Measurements from ENCODE around the gene ATP10B. TPM values are rescaled to one million over a fixed set of nuclear protein-coding genes. Genes with fewer than 3 reads are reported as not detected.

Gene ATP10B
- polyA plus RNA-seq, 1 of the 3 experiments (the other 2 are of a cell fraction), result not detected

DNA sequence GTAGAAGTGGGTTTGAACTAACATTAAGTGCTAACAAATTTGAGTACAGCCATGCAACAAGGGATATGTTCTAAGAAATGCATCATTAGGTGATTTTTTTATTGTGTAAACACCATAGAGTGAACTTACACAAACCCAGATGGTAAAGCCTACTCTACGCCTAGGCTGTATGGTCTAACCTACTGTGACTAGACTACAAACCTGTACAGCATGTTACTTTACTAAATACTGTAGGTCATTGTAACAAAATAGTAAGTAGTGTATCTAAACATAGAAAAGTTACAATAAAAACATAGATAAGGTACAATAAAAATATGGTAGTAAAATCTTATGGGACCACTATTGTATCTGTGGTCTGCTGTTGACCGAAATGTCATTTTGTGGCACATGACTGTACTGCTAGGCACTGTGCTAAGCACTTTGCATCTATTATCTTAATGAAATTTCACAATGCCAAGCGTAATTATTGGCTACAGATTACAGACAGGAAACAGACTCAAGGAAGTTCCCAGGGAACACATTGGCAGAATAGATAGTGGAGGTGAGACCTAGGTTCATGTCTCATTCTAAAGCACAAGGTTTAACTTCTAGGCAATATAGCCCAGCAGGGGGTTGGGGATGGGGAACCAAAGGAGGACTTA is 62.7 kb downstream of the ATP10B start:
- Histone ChIP-seq H3K4me2 (no peak overlapping the region), H2AFZ (ENCODE audit: low read depth) (no peak overlapping the region), H3K79me2 (ENCODE audit: insufficient read depth) (no peaks in the 10 kb centered on the region), H3K27ac (ENCODE audit: low read depth in 2 of 2, low read length in 1 of 2) (no peak overlapping the region), H3K27me3 (ENCODE audit: insufficient read depth) (no peaks in the 10 kb centered on the region), H3K9me3 (no peaks in the 10 kb centered on the region), H3K4me3 (ENCODE audit: low read depth in 2 of 2, low read length in 1 of 2) (no peak overlapping the region), H3K9me2 (no peaks in the 10 kb centered on the region), H3K9ac (no peak overlapping the region), H3K4me1 (ENCODE audit: control insufficient read depth in 1 of 2, insufficient read depth in 2 of 2, low read depth in 1 of 2, low read length in 1 of 2) (no peaks in the 10 kb centered on the region), H3F3A (replicated peaks; ENCODE audit: insufficient read depth) (no peaks in the 10 kb centered on the region), H3K36me3 (replicated peaks in 1 of 2; ENCODE audit: control insufficient read depth in 1 of 2, insufficient read depth in 2 of 2, low read length in 1 of 2) (no peaks in the 10 kb centered on the region), H4K20me1 (ENCODE audit: insufficient read depth) (no peaks in the 10 kb centered on the region)
- POLR2A ChIA-PET, result no interaction called here
- WGBS (ENCODE audit: low lambda C conversion rate), result 20% methylated on average over 3 of the region's 3 CpGs
- CTCF ChIA-PET, result no interaction called here
- TF ChIP-seq SIN3A (IDR thresholded peaks at IDR 0.05; ENCODE audit: borderline replicate concordance, low read depth, low read length), result no peak
- TF ChIP-seq, protein P1, sequence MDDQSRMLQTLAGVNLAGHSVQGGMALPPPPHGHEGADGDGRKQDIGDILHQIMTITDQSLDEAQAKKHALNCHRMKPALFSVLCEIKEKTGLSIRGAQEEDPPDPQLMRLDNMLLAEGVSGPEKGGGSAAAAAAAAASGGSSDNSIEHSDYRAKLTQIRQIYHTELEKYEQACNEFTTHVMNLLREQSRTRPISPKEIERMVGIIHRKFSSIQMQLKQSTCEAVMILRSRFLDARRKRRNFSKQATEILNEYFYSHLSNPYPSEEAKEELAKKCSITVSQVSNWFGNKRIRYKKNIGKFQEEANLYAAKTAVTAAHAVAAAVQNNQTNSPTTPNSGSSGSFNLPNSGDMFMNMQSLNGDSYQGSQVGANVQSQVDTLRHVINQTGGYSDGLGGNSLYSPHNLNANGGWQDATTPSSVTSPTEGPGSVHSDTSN (IDR thresholded peaks at IDR 0.05), result no peak
- TF ChIP-seq, protein P2, sequence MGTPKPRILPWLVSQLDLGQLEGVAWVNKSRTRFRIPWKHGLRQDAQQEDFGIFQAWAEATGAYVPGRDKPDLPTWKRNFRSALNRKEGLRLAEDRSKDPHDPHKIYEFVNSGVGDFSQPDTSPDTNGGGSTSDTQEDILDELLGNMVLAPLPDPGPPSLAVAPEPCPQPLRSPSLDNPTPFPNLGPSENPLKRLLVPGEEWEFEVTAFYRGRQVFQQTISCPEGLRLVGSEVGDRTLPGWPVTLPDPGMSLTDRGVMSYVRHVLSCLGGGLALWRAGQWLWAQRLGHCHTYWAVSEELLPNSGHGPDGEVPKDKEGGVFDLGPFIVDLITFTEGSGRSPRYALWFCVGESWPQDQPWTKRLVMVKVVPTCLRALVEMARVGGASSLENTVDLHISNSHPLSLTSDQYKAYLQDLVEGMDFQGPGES (IDR thresholded peaks at IDR 0.05; ENCODE audit: low read depth, low read length), result no peak
- no peak for TF ChIP-seq EZH2phosphoT487 (IDR thresholded peaks at IDR 0.05; ENCODE audit: borderline replicate concordance, low read depth)
- TF ChIP-seq MXI1 (IDR thresholded peaks at IDR 0.05; ENCODE audit: low read depth, low read length), result no peak
- TF ChIP-seq GABPA (IDR thresholded peaks at IDR 0.05; ENCODE audit: low read depth), result no peak
- no peak for DNase-seq

DNA sequence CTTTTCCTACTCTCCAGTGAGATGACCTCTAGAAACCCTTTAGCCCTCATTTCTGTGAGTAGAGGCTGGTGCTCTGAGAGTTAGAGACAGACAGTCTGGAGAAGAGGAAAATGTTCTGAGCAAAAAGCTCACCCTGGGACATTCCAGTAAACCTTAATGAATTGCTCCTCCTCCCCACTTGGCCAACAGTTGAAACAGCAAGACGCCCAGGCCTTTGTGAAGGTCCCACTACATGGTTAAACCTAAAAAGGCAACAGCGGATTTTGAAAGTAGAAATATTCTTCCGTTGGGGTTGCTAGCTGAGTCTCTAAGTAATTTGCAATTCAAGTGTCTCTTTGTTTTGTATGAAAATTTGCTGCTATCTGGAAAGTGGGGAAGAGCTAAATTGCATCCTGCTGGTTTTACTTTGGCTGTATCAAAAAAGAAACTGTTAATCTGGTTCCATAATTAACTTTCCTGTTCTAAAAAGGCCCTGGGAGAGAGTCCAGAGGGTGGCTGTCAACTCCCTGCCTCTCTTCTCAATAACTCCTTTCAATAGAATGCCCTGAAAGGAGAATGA is 63.8 kb downstream of the ATP10B start:
- no peaks in the 10 kb centered on the region for H3K4me1 ChIP-seq (ENCODE audit: control insufficient read depth in 1 of 2, insufficient read depth in 2 of 2, low read depth in 1 of 2, low read length in 1 of 2)
- no peak overlapping the region for H3K4me2 ChIP-seq
- H3K27me3 ChIP-seq (ENCODE audit: insufficient read depth), result no peaks in the 10 kb centered on the region
- H3K9me3 ChIP-seq, result no peaks in the 10 kb centered on the region
- no peaks in the 10 kb centered on the region for H4K20me1 ChIP-seq (ENCODE audit: insufficient read depth)
- no peak overlapping the region for H3K4me3 ChIP-seq (ENCODE audit: low read depth in 2 of 2, low read length in 1 of 2)
- no peak overlapping the region for H2AFZ ChIP-seq (ENCODE audit: low read depth)
- no peak for DNase-seq
- CTCF ChIA-PET, result no interaction called here
- H3F3A ChIP-seq (replicated peaks; ENCODE audit: insufficient read depth), result no peaks in the 10 kb centered on the region
- H3K9ac ChIP-seq, result no peak overlapping the region
- TF ChIP-seq TCF12 (IDR thresholded peaks at IDR 0.05) (no peak), TAF1 (IDR thresholded peaks at IDR 0.05; ENCODE audit: borderline replicate concordance, low read depth, low read length) (no peak), YY1 (IDR thresholded peaks at IDR 0.05; ENCODE audit: low read depth) (no peak), GATA2 (CRISPR knock-in tag; IDR thresholded peaks at IDR 0.05) (no peak), RCOR1 (IDR thresholded peaks at IDR 0.05; ENCODE audit: low read length) (no peak), FOXJ3 (CRISPR knock-in tag; IDR thresholded peaks at IDR 0.05) (no peak), RFX5 (IDR thresholded peaks at IDR 0.05; ENCODE audit: low read length) (no peak), CHD2 (IDR thresholded peaks at IDR 0.05; ENCODE audit: low read length, partially characterized antibody) (no peak), RAD21 (IDR thresholded peaks at IDR 0.05; ENCODE audit: low read length) (no peak), FOSL2 (IDR thresholded peaks at IDR 0.05; ENCODE audit: borderline replicate concordance, low read depth) (no peak), MEF2A (IDR thresholded peaks at IDR 0.05; ENCODE audit: borderline replicate concordance, low read depth) (no peak)
- TF ChIP-seq, protein P3, sequence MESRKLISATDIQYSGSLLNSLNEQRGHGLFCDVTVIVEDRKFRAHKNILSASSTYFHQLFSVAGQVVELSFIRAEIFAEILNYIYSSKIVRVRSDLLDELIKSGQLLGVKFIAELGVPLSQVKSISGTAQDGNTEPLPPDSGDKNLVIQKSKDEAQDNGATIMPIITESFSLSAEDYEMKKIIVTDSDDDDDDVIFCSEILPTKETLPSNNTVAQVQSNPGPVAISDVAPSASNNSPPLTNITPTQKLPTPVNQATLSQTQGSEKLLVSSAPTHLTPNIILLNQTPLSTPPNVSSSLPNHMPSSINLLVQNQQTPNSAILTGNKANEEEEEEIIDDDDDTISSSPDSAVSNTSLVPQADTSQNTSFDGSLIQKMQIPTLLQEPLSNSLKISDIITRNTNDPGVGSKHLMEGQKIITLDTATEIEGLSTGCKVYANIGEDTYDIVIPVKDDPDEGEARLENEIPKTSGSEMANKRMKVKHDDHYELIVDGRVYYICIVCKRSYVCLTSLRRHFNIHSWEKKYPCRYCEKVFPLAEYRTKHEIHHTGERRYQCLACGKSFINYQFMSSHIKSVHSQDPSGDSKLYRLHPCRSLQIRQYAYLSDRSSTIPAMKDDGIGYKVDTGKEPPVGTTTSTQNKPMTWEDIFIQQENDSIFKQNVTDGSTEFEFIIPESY (IDR thresholded peaks at IDR 0.05; ENCODE audit: borderline replicate concordance, low read depth), result no peak
- TF ChIP-seq, protein P4, sequence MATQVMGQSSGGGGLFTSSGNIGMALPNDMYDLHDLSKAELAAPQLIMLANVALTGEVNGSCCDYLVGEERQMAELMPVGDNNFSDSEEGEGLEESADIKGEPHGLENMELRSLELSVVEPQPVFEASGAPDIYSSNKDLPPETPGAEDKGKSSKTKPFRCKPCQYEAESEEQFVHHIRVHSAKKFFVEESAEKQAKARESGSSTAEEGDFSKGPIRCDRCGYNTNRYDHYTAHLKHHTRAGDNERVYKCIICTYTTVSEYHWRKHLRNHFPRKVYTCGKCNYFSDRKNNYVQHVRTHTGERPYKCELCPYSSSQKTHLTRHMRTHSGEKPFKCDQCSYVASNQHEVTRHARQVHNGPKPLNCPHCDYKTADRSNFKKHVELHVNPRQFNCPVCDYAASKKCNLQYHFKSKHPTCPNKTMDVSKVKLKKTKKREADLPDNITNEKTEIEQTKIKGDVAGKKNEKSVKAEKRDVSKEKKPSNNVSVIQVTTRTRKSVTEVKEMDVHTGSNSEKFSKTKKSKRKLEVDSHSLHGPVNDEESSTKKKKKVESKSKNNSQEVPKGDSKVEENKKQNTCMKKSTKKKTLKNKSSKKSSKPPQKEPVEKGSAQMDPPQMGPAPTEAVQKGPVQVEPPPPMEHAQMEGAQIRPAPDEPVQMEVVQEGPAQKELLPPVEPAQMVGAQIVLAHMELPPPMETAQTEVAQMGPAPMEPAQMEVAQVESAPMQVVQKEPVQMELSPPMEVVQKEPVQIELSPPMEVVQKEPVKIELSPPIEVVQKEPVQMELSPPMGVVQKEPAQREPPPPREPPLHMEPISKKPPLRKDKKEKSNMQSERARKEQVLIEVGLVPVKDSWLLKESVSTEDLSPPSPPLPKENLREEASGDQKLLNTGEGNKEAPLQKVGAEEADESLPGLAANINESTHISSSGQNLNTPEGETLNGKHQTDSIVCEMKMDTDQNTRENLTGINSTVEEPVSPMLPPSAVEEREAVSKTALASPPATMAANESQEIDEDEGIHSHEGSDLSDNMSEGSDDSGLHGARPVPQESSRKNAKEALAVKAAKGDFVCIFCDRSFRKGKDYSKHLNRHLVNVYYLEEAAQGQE (IDR thresholded peaks at IDR 0.05; ENCODE audit: low read depth, low read length), result no peak
- TF ChIP-seq, protein P5, sequence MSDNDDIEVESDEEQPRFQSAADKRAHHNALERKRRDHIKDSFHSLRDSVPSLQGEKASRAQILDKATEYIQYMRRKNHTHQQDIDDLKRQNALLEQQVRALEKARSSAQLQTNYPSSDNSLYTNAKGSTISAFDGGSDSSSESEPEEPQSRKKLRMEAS (IDR thresholded peaks at IDR 0.05; ENCODE audit: low read depth), result no peak
- no peak overlapping the region for H3K27ac ChIP-seq (ENCODE audit: low read depth in 2 of 2, low read length in 1 of 2)
- no peaks in the 10 kb centered on the region for H3K36me3 ChIP-seq (replicated peaks in 1 of 2; ENCODE audit: control insufficient read depth in 1 of 2, insufficient read depth in 2 of 2, low read length in 1 of 2)
- WGBS (ENCODE audit: low lambda C conversion rate), result 4% methylated on average over 3 of the region's 3 CpGs
- no peaks in the 10 kb centered on the region for H3K9me2 ChIP-seq
- POLR2A ChIA-PET, result interaction anchor here (0.5 kb wide), 1 partner anchor 11 kb away, joined by 5 read pairs; no protein-coding TSS in a partner anchor
- H3K79me2 ChIP-seq (ENCODE audit: insufficient read depth), result no peaks in the 10 kb centered on the region

Measured in SK-N-SH (cell line).